Heart left ventricle (tissue), 13 donors: ENCODE results near the gene HOMEZ.

Experiments used
- POLR2A ChIP-seq, 2 donors: fragments of 450-650 bp; IDR thresholded peaks; one replicate each; pipeline ENCODE4 v1.6.1; 2017; ENCODE audit warnings: antibody characterized with exemption in 2 of 2, mild to moderate bottlenecking in 2 of 2, moderate library complexity in 2 of 2
- TF ChIP-seq, protein P1 (sequence below), 12 donors: fragments of 200-600 bp; sonication (generic) in 4 of 12; IDR thresholded peaks; one replicate each; pipeline versions ENCODE4 v1.5.0 to v1.8.0; 2018 to 2022; ENCODE audit warnings: antibody characterized with exemption in 12 of 12, mild to moderate bottlenecking in 5 of 12
- donor health status: ischemic (EF 13 %, LVEDD 7.1; RV severe dilation, severe dysfunction).
- donor health status: DM: no; HTN: yes; CAD: no.
- donor health status: DM: no; HTN: no; CAD: no.
- donor health status: ischemic (EF 25% LVEDD 6.9; RV normal size, moderate dysfunction).
- donor health status: ischemic (EF 25% LVEDD 5.7; RV mildly dilated, moderate dysfunction).
- donor health status: ischemic (EF 35%, LVEDD 5.7; RV mildly dilated, moderate dysfunction).
- donor health status: nonischemic (EF 11% LVEDD 7.7; RV severe dilation, severe dysfunction).
- donor health status: DM: yes; HTN: yes; CAD: no.
- donor health status: PGD.
- donor health status: ischemic (EF 29% LVEDD 5.4; RV normal size, mild dysfunction).
- donor health status: nonischemic (EF 23%, LVEDD 6.1; RV moderate dilation, normal function).

DNA sequence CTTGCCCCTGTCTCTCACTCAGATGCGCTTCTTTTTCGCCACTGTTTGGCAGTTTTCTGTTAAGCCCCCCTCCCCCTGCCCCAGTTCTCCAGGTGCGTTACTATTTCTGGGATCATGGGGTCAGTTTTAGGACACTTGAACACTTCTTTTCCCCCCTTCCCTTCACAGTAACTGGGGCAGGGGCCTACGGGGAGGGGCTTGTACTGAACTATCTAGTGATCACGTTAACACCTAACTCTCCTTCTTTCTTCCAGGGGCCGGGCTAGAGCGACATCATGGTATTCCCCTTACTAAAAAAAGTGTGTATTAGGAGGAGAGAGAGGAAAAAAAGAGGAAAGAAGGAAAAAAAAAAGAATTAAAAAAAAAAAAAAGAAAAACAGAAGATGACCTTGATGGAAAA is 39.1 kb upstream of the HOMEZ start:
- TF ChIP-seq, protein P1, sequence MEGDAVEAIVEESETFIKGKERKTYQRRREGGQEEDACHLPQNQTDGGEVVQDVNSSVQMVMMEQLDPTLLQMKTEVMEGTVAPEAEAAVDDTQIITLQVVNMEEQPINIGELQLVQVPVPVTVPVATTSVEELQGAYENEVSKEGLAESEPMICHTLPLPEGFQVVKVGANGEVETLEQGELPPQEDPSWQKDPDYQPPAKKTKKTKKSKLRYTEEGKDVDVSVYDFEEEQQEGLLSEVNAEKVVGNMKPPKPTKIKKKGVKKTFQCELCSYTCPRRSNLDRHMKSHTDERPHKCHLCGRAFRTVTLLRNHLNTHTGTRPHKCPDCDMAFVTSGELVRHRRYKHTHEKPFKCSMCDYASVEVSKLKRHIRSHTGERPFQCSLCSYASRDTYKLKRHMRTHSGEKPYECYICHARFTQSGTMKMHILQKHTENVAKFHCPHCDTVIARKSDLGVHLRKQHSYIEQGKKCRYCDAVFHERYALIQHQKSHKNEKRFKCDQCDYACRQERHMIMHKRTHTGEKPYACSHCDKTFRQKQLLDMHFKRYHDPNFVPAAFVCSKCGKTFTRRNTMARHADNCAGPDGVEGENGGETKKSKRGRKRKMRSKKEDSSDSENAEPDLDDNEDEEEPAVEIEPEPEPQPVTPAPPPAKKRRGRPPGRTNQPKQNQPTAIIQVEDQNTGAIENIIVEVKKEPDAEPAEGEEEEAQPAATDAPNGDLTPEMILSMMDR (IDR thresholded peaks at IDR 0.05), result no peak
- TF ChIP-seq POLR2A (IDR thresholded peaks at IDR 0.05), result no peak
